ENCODE results near the gene CEBPA.

CEBPA gene

DNA sequence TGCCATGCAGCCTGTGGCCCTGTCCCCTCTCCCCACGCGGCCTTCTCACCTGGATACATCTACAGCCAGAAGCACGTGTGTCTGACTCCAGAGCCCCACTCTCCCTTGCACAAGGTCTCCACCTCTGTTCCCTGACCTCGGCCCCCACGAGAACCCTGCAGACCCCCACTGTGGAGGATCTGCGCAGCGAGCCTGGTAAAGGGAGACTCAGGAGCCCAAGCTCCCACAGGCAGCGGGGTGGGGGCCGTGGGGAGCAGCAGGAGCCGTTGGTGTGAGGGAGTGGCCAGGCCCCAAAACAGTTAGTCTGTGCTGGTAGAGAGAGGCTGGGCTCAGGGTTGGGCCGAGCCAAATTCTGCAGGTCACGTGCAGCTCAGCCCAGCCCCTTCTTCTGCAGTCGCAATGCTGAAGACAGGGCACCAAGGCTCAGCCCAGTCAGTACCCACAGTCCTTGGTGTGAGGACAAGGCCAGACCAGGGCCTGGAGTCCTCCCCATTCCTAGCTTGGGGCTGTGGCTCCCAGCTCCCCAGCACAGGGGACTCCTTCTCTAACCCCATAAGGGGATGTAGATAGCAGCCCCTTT, 48.0 kb downstream of the CEBPA start:
- ATAC-seq (ENCODE audit: low read depth) (no peak), DNase-seq (ENCODE audit: low spot score in 2 of 2) (no peak)
- Mint-ChIP-seq H3K36me3 (no peaks in the 10 kb centered on the region), H3K27me3 (peaks cover 5% of the 10 kb centered on the region), H3K4me1 (no peaks in the 10 kb centered on the region), H3K27ac (no peak overlapping the region), H3K4me3 (no peak overlapping the region), H3K9me3 (peaks cover 2% of the 10 kb centered on the region)

DNA sequence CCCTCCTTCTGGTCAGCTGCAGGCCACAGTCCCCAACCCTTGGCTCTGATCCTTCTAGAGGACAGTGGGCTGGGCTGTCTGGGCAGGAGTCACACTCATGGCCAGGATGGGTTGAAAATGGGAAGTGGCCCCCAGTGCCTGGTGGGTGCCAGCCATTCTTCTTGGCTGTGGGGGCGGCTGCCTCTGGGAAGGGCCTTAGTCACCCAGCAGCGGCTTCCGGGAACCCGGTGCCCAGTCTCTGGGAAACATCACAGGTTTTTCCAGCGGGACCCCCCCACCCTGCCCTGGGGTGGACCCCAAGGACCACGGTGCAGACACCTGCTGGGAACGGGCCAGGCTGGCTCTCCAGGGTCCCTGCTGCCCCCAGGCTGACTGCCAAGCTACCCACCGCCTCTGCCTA, 49.4 kb downstream of the CEBPA start:
- Mint-ChIP-seq H3K27ac (no peak overlapping the region), H3K36me3 (no peaks in the 10 kb centered on the region), H3K4me1 (no peaks in the 10 kb centered on the region), H3K4me3 (no peak overlapping the region), H3K27me3 (peaks cover 5% of the 10 kb centered on the region), H3K9me3 (no peaks in the 10 kb centered on the region)
- ATAC-seq (ENCODE audit: low read depth) (no peak), DNase-seq (ENCODE audit: low spot score in 2 of 2) (no peak)

DNA sequence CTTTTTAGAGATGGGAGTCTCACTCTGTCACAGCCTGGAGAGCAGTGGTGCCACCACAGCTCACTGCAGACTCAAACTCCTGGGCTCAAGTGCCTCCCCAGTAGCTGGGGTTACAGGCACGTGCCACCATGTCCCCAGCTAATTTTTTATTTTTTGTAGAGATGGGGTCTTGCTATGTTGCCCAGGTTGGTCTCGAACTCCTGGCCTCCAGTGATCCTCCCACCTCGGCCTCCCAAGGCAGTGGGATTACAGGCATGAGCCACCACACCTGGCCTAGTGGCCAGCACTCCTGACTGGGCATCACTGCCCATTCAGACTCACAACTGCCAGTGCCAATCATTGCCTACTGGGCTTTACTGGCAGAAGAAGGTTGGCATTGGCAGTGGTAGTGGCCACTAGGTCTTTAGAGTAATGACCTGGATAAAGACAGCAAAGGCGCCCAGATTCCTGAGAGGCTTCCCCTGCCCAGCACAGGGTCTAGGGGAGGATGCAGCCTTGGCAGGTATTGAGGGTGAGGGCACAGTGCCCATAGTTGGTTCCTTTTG, 49.8 kb downstream of the CEBPA start:
- H3K27me3 Mint-ChIP-seq, result peaks cover 5% of the 10 kb centered on the region
- H3K4me3 Mint-ChIP-seq, result no peak overlapping the region
- no peak for ATAC-seq (ENCODE audit: low read depth)
- DNase-seq (ENCODE audit: low spot score in 2 of 2), result no peak
- H3K9me3 Mint-ChIP-seq, result no peaks in the 10 kb centered on the region
- no peaks in the 10 kb centered on the region for H3K4me1 Mint-ChIP-seq
- H3K36me3 Mint-ChIP-seq, result no peaks in the 10 kb centered on the region
- H3K27ac Mint-ChIP-seq, result no peak overlapping the region

DNA sequence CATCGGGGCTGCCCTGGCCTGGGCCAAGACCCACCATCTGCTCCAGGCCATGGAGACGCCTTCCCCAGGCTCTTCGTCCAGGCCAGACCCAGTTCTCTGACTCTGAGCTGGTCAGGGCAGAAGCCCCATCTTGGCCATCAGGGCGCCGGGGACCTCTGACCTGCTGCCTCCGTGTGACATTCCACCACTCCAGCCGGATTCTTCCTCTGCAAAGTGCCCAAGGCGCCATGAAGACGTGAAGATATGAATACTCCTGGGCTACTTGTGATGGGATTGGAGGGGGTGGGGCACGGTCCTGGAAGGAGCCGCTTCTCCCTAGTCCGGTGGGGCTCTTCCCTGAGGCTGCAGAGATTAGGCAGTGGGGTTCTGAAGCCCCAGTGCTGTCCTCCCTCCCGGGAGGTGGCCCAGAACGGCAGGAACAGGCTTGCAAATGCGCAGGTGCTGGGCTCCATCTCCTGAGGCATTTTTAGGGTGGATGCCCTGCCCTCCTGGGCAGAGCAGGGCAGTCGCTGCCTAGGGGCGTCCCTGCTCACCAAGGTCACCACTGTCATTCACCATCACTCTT, 50.7 kb downstream of the CEBPA start:
- H3K36me3 Mint-ChIP-seq, result no peaks in the 10 kb centered on the region
- DNase-seq (ENCODE audit: low spot score in 2 of 2) (no peak), ATAC-seq (ENCODE audit: low read depth) (no peak)
- H3K4me3 Mint-ChIP-seq, result no peak overlapping the region
- H3K4me1 Mint-ChIP-seq, result no peaks in the 10 kb centered on the region
- H3K9me3 Mint-ChIP-seq, result no peaks in the 10 kb centered on the region
- H3K27ac Mint-ChIP-seq, result no peak overlapping the region
- peaks cover 3% of the 10 kb centered on the region for H3K27me3 Mint-ChIP-seq

DNA sequence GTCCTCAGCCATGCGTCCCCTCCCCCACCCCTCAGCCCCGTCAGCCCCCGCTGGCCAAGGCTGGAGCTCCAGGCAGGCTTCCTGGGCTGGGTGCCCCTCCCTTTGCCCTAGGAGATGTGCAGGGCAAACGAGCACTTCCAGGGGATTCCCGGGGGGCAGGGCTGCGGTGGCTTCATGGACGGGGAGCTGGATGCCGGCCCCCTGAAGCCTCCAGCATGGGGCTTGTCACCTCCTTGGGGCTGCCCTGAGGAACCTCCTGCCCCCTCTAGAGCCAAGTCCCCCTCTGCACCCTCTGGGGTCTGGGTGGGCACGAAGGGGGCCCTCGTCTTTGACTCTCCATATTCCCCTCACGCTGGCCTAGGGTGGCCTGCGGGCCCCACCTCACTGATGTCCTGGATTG, 51.3 kb downstream of the CEBPA start:
- Mint-ChIP-seq H3K9me3 (no peaks in the 10 kb centered on the region), H3K27ac (no peak overlapping the region), H3K27me3 (peaks cover 3% of the 10 kb centered on the region), H3K36me3 (no peaks in the 10 kb centered on the region), H3K4me3 (no peak overlapping the region), H3K4me1 (no peaks in the 10 kb centered on the region)
- ATAC-seq (ENCODE audit: low read depth) (no peak), DNase-seq (ENCODE audit: low spot score in 2 of 2) (no peak)

DNA sequence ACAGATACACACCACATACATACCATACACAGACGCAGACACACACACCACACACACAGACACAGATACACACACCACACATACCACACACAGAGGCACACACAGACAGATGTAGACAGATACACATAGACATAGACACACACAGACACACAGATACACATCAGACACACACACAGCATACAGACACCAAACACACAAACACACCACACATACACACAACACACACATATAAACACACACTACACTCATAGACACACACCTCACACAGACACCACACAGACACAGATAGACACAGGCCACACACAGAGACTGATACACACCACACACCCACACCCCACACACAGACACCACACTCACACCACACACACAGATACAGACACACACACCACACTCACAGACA, 51.8 kb downstream of the CEBPA start:
- H3K4me3 Mint-ChIP-seq, result no peak overlapping the region

More for the DNA sequence above, 51.8 kb downstream of the CEBPA start:
- Mint-ChIP-seq H3K4me1 (no peaks in the 10 kb centered on the region), H3K27me3 (no peaks in the 10 kb centered on the region), H3K27ac (no peak overlapping the region), H3K9me3 (no peaks in the 10 kb centered on the region), H3K36me3 (no peaks in the 10 kb centered on the region)
- ATAC-seq (ENCODE audit: low read depth) (no peak), DNase-seq (ENCODE audit: low spot score in 2 of 2) (no peak)

Measured in memory B cell (primary cell).